Tibial nerve (tissue), 3 donors: ENCODE data around the gene MAP3K7.

Experiments
- CTCF ChIP-seq, 5 experiments: fragments of 200-600 bp in 3 of 5; fragments of 450-650 bp in 2 of 5; sonication (generic) in 3 of 5; IDR thresholded peaks; one replicate each; pipeline ENCODE4 v1.5.1; 2016 to 2019; ENCODE audit warnings: antibody characterized with exemption in 5 of 5, mild to moderate bottlenecking in 3 of 5, moderate library complexity in 2 of 5
- POLR2A ChIP-seq, 2 donors: fragments of 450-650 bp; IDR thresholded peaks; one replicate each; pipeline ENCODE4 v1.6.1; 2017; ENCODE audit warnings: antibody characterized with exemption in 2 of 2, mild to moderate bottlenecking in 2 of 2, moderate library complexity in 2 of 2

- TF ChIP-seq CTCF (IDR thresholded peaks at IDR 0.05) = no peak
- no peak for TF ChIP-seq POLR2A (IDR thresholded peaks at IDR 0.05)
Measured at GRCh38 chr6:90479603-90479926, 107.3 kb downstream of the MAP3K7 start.
